ENCODE measurements around the gene FCN1.

DNA sequence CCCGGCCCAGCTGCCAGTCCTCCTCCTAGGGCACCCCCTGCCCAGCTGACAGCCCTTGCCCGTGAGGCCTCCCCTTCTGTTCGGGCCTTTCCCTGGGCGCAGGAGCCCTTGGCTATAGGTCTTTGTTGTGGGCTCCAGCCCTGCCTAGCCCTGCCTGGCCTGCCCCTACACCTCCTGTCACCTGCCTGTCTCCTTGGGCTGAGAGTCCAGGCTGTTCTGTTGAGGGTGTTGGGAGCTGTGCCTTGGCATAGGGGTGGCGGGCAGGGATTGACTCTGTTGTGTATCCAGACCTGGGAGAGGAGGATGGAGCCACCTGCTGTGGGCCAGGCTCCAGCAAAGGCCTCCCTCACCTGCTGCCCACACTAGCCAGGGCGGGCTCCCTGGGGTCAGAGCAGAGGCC, 25.5 kb downstream of the FCN1 start:
- TF ChIP-seq, protein P1, sequence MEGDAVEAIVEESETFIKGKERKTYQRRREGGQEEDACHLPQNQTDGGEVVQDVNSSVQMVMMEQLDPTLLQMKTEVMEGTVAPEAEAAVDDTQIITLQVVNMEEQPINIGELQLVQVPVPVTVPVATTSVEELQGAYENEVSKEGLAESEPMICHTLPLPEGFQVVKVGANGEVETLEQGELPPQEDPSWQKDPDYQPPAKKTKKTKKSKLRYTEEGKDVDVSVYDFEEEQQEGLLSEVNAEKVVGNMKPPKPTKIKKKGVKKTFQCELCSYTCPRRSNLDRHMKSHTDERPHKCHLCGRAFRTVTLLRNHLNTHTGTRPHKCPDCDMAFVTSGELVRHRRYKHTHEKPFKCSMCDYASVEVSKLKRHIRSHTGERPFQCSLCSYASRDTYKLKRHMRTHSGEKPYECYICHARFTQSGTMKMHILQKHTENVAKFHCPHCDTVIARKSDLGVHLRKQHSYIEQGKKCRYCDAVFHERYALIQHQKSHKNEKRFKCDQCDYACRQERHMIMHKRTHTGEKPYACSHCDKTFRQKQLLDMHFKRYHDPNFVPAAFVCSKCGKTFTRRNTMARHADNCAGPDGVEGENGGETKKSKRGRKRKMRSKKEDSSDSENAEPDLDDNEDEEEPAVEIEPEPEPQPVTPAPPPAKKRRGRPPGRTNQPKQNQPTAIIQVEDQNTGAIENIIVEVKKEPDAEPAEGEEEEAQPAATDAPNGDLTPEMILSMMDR (IDR thresholded peaks at IDR 0.05; ENCODE audit: low read length) = no peak
- TF ChIP-seq EZH2 (optimal IDR thresholded peaks at IDR 0.05; ENCODE audit: low read depth, low read length) (no peak), EZH2phosphoT487 (IDR thresholded peaks at IDR 0.05; ENCODE audit: low read length) (no peak)
